NK-92 (cell line): ENCODE results near the gene SLITRK3.
"Not testable (repeated sequence)": the region's sequence is repeated elsewhere in the genome, so short reads cannot be mapped to it uniquely, and the experiment has no call there.

Source experiments
- DNase-seq: peaks from one replicate; lab custom pipeline; 2025; ENCODE audit not compliant: unreplicated experiment; lab: John Stamatoyannopoulos, UW

SLITRK3 gene

DNA sequence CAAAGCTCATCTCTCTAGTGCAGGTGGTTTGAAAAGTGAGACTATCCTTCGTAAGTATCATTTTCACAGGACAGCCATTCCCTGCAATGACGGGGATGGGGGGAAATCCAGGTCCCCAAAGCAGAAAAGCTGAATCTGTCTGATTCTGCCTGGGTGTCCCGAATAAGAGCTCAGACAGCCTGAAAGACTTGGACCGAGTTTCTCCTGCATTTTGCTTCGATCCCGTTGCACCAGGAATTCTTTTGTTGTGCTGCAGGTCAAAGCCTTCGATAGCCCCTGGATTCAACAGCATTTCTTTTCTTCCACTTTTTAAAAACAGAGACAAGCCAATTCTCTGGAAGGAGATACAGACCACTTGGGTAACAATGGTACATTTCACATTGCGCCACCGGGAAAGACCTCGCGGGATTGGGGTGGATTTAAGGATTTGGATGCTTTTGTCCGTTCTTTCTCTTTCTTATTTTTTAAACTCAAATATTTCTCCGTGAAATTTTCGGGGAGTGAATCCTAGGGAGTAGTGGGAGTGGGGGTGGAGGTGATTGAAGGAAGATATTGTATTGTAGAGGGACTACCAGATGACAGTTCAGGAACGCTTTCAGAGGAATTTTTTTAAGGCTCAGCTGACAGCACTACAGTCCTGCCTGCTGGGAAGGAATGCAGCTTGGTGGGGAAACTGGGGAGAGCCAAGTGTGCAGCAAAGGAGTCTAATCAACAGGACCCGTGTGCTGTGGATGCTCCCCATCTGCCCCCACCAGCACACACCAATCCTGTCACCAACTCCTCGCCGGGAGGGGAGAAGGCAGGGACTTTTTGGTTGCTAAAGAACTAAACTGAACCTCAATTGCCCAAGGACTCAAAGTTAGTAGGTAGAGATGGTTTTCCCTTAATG lies 2.6 kb downstream of the SLITRK3 start:
- DNase-seq: no peak

DNA sequence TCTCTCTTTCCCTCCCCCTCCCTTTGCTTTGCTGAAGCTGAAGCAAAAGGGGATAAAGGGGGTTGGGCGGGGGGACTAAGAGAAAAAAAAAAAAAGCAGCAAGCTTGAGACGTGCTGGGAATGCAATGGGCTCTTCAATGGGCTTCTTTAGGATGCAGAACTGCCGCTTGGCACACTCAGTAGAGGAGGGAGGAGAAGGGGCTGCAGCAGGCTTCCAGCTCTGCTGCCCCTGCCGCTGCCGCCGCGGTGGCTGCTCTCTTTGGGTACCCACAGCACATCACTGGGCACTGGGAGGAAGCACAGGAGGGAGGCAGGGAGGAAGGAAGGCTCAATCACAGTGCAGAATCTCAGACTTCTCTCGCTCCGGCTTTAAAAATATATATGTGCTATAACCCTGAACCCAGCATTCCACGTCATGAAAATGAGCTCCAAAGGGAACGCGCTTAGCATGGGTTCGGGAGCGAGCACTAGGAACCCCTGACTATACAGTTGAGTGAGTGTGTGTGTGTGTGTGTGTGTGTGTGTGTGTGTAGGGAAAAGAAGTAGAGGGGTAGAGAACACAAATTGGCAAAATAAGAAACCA lies 3.5 kb downstream of the SLITRK3 start:
- no peak for DNase-seq

DNA sequence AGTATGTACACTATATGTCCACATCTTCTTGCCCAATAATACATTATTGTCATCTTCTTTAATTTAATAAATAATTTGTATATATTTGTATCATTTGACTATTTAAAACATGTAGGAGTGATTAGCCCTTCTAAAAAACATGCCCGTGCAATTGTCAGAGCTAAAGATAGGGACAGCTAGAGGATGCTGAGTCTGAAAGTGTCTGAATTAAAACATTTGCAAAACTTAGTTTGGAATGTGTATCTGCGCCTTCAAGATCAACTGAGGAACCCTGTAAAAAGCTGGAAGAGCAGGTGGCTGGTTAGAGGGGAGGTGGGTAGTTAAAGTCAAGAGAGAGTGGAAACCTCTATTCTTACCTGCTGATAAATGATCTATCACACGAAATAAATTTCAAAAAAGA lies 4.7 kb downstream of the SLITRK3 start:
- no peak for DNase-seq

DNA sequence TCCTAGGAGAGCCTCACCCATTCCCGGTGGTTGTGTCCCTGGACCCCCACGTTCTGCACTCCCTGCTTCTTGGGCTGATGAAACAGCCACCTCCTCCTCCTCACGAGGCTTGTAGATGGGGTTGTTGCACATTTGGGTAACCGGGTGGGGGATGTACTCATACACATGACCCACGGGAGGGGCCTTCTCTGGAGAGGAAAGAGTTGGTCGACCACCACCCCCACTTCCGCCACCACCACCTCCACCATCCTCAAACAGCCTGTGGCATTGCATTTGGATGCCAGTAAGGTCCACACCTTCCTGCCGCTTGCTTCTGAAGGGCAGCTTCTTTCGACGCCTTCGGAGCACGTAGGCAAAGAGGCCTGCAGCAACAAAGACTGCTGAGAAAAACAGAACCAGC lies 7.7 kb downstream of the SLITRK3 start:
- DNase-seq: no peak

DNA sequence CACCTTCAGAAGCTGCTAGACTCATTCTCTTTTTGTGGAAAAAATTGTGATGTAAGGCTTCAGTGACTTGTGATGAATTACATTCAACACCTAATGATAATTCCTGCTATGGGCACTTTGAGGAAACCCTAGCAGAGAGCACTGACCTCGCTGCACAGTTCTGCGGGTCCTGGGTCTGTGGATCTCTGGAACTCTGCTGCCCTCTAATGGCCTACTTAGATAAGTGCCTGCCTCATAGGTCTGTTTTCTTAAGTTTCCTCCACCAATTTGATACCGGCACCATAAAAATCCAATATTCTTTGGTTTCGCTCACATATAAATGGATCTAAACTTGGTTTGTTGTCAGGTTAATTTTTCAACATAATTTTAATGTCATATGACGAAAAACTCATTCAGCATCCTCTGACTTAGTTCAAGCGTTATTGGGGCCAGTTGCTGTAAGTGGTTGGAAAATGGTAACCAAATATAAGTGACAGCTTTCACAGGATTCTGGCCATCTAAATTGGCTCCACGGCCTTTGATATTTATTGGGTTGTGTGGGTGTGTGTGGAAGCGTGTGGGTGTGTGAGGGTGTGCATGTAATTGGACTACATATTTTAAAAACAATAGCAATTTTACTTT lies 10.4 kb downstream of the SLITRK3 start:
- no peak for DNase-seq

DNA sequence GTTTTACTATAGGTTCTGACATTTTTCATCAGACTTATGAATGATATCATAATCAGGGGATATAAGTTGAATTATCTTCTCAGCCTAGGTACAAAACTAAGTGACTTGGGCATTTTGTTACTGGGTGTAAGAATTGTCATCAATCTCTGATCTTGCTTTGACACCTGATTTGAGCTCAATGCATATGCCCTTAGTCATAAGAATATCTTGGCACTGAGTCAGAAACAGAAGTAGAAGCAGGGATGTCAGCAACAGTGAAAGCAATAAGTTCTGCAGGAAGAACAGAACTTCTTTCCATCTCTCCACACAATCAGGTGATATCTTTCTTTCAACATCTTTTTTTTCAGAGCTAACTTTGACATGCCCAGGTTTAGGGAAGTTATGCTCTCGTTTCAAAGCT lies 14.6 kb downstream of the SLITRK3 start:
- no peak for DNase-seq

DNA sequence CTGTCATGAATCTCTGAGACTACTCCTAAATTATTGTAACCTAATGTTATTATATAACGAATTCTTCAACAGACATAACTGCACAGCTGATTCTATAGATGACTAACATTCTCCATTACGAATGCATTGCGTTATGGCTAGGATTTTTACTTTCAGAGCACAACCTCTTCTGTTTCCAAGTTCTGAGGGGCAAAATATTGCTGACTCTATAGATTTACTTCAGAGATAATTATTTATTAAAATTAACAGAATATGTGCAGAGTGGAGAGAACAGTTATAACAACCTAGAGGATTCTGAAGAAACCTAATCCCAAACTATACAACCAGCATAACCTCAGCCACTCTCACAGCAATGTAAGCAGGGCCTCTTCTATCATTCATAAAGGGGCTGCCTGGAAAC lies 25.9 kb downstream of the SLITRK3 start:
- DNase-seq: no peak

DNA sequence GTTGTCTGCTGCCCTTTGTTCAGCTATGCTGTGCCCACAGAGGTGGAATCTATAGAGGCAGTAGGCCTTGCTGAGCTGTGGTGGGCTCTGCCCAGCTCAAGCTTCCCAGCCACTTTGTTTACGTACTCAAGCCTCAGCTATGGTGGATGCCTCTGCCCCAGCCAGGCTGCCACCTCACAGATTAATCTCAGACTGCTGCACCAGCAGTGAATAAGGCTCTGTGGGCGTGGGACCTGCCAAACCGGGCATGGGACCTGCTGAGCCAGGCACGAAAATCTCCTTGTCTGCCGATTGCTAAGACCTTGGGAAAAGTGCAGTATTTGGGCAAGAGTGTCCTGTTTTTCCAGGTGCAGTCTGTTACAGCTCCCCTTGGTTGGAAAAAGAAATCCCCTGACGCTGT lies 26.8 kb downstream of the SLITRK3 start:
- no peak for DNase-seq

DNA sequence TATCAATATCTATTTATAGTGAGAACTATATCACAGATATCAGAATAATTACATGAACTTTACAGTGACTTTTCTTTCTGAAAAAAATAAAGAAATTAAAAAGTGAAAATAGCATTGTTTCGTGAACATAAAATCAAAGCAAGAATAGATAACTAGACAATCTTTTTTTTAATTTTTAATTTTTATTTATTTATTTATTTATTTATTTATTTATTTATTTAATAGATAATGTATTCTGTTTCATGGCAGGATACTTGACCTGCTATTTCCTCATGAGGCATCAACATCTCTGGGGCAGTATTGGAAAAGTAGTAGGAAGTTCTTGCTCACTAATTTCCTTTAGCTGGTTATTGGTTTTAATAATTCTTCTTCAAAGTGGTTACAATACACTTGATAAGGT lies 33.3 kb downstream of the SLITRK3 start:
- DNase-seq: no peak

DNA sequence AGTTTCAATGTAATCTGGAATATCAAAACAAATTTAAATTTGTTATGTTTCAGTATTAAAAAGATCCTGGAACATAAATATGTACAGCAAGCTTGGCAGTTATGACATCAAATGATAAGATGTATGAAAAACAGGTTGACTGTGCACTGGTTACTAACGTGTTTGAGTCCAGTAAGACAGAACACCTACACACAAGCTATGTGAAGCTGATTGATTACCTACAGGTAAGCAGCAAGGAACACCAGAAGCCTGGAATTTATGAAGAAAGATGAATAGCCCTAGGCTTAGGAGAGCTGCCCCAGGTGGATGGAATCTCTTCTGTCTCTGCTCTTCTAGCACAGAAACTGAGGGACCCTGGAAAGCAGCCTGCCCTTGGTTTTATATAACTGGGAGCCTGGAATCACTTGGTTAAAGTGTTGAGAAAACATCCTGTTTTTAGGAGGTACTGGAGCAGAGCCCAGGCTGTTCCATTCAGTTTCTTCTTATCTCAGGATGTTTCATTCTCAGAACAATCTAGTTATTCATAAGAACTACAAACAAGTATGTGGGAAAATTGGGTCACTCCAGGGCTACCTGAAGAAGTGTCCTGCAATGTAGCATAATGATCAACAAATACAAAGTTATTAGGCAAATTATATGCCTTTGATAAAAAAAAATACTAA lies 36.3 kb downstream of the SLITRK3 start:
- no peak for DNase-seq

DNA sequence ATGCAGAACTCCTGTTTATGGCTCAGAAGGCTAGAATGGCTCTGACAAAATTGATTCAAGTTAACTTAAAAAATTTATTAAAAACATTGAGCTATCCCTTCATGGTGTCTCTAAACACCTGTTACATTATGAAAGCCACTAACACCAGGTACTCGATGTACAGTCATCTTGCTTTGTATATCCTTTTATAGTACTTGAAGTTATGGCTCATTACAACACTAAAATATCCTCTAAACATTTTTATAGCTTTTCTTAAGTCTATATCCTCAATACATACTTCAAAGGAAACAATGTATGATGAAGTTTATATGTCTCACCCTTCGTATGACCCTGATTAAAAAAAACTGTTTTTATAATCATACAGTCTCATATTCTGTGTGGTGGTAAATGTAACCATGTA lies 38.2 kb downstream of the SLITRK3 start:
- no peak for DNase-seq

DNA sequence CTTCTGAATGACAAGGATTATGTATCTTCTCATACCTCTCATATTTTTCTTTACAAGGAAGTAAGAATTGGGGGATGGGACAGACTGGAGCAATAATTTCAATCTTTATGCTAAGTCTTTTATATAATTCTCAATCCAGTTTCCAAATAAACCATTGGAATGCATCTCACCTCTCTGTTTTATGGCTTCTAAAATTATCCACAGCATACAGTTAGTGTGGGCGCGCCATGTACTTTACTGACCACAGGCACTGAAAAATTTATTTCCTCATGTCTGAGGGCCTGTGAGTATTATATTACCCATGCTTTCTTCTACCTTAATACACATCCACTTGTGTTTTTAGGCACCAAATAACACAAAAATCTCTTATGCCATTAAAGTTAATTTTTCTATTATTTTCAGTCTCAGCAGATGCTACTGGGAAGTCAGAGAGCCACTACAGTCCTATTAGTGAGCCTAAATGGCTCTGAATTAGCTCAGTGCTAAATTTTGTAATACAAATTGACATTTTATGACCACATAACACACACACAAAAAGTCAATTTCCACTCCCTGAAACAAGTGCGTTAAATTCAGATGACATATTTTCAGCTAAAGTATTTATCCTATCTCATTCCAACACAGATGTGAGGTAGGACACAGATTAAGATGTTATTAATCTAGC lies 39.3 kb downstream of the SLITRK3 start:
- no peak for DNase-seq

DNA sequence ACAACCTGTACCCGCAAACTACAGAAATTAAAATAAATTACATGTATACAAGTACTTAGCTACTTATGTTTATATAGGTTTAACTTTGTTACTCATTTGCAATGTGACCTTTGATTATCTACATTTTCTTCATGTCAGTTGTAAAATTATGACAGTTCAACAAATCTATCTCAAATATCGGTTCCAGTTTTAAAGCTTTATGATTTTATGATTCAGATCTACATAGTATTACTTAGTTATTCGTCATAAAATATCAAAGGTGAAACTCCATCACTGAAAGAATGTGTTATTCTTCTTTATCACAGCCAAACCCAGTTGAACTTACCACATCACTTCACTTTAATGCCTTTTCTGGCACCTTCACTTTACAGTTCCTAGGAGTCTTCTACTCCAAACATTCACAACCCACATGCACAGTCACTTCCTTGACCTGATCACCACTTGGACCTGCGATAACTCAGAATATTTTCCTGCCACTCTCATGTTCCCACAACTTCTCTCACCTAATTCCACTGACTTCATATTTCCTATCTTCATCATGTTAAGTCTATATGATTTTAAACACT lies 47.2 kb downstream of the SLITRK3 start:
- no peak for DNase-seq

DNA sequence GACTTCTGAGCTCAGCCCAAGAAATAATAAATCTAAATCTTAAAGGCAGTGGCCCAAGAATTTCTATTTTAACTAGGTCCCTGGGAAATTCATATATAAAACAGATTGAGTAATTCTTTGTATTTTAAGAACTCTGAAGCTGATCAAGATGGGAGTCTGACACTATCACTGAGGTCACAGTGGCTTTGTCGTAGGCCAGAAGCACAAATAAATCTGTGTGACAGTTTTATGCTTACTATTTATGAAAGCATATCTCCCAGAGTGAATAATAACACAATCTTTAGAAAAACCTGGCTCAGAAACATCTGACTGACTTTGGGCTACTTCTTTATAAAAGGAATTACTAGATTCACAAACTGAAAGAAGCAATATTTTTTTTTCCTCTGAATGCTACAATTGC lies 51.9 kb downstream of the SLITRK3 start:
- DNase-seq: no peak

DNA sequence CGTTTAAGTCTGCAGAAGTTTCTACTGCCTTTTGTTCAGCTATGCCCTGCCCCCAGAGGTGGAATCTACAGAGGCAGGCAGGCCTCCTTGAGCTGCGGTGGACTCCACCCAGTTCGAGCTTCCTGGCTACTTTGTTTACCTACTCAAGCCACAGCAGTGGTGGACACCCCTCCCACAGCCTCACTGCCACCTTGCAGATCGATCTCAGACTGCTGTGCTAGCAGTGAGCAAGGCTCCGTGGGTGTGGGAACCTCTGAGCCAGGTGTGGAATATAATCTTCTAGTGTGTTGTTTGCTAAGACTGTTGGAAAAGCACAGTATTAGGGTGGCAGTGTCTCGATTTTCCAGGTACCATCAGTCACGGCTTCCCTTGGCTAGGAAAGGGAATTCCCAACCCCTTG lies 56.3 kb downstream of the SLITRK3 start:
- not testable (repeated sequence) for DNase-seq
